HG03342 (cell line): ENCODE data around the gene CACNA1D.
"Not testable (repeated sequence)": the region's sequence is repeated elsewhere in the genome, so short reads cannot be mapped to it uniquely, and the experiment has no call there.

Experiments
- ATAC-seq: cut with Tn5 transposase; IDR thresholded peaks from one replicate; pipeline ENCODE4 v1.9.1; 2021; ENCODE audit warnings: mild to moderate bottlenecking, moderate library complexity; ENCODE audit not compliant: unreplicated experiment

Gene CACNA1D

DNA sequence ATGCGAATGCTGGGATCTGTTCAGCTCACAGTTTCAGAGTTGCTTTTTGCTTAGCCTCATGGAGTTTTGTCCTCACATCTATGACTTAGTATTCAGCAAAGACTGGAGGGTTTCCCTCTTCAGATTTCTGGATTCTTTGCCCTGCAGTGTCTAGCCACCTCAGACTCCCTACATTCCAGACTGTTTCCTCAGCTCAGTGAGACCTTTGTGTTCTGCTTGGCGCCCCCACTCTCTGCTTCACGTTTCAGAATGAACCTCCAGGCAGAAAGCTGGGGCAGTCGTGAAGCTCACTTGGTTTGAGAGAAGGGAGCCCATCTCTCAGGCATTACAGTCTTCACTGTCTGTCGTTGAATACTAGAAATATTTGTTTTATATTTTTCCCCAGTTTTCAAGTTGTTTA is 118.1 kb downstream of the CACNA1D start:
- ATAC-seq: no peak

DNA sequence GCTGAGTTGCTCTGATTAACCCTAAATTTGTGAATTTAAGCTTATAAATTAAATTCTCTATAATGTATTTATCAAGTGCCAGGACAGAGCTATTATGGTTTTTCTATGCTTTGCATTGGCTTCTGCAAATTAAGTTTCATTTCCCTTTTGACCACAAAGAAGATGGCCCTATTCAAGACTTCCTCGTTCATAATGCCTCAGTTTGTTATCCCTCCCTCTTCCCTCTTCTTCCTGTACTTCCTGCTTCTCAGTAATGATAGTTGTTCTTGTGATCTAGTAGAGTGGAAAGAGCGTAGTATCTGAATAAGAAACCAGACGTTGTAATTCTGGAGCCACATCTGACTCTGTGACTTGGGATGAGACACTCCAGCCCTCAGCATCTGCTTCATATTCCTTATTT is 118.7 kb downstream of the CACNA1D start:
- no peak for ATAC-seq

DNA sequence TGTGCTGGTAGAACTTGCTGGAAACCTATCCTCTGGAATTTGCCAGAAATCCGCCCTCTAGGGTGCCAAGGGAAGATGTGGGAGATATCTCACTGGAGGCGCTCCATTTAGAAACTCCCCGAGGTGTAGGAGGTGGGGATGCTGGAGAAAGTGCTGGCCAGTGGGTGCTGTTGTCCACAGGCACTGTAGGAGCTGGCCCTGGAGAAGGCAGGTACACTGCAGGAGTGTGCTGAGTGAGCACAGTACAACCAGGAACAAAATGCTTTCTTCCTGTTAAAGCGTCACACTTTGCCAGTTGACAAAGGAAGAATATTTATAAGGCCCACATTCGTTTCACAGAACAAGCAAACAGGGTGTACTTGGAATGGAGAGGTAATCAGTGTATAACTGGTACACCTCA is 119.9 kb downstream of the CACNA1D start:
- no peak for ATAC-seq

DNA sequence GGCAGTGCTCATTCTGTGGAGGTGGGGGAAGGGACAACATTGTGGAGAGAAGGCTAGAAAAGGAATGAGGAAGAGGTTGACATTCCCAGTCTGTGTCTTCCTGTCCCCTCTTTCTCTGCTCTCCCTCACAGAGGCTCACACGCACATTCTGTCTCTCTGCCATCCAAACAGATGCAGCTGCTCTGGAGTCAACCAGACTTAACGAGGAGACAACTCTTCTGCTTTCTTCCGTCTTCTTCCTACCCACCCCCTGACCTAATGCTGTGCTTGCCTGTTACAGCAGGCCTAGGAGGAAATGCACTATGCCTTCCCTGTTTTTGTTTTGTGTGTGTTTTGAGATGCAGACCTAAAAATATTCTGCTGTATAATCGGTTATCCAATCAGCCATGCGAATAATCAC is 121.9 kb downstream of the CACNA1D start:
- ATAC-seq: no peak

GRCh38 chr3:53616971-53617892 is 122.8 kb downstream of the CACNA1D start:
- ATAC-seq: no peak

- no peak for ATAC-seq
Measured at GRCh38 chr3:53617893-53618523, 123.6 kb downstream of the CACNA1D start.

GRCh38 chr3:53618524-53618906 is 124.1 kb downstream of the CACNA1D start:
- no peak for ATAC-seq

DNA sequence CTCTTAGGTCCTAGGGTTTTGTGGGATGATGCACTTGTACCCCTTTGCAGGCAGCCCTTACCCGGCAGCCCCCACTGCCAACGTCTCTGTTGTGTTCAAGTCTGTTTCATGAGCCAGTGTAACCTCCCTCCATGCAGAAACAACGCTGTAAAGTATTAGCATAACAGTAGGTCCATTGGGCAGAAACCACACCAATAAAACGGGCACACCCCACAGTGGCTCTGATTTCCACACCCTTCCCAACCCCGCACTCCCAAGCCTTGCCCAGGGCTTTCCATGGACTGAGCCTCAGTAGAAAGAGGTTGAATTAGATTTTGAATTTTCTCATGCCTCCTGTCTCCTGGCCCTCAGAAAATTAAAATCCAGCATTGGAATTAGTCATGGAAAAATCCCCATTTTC is 124.5 kb downstream of the CACNA1D start:
- ATAC-seq: no peak

- no peak for ATAC-seq
Measured at GRCh38 chr3:53624061-53624857, 129.8 kb downstream of the CACNA1D start.

DNA sequence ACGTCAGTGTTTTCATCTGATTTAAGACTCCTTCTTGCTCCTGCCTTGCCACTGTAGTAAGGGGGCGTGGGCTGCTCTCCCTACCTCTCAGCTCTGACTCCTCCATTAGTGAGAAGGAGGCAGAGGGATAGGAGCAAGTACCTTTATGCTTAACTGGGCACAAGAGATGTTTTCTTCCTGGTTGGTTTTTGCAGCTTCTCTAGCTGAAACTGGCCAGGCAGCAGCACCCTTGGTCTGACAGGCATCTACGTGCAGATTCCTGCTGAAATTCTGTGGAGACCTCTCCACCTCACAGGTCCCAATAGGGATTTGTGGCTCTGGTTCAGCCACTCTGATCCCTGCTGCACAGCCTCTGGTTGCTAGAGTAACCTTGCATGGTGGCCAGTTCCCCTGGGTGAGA is 132.5 kb downstream of the CACNA1D start:
- ATAC-seq: no peak

DNA sequence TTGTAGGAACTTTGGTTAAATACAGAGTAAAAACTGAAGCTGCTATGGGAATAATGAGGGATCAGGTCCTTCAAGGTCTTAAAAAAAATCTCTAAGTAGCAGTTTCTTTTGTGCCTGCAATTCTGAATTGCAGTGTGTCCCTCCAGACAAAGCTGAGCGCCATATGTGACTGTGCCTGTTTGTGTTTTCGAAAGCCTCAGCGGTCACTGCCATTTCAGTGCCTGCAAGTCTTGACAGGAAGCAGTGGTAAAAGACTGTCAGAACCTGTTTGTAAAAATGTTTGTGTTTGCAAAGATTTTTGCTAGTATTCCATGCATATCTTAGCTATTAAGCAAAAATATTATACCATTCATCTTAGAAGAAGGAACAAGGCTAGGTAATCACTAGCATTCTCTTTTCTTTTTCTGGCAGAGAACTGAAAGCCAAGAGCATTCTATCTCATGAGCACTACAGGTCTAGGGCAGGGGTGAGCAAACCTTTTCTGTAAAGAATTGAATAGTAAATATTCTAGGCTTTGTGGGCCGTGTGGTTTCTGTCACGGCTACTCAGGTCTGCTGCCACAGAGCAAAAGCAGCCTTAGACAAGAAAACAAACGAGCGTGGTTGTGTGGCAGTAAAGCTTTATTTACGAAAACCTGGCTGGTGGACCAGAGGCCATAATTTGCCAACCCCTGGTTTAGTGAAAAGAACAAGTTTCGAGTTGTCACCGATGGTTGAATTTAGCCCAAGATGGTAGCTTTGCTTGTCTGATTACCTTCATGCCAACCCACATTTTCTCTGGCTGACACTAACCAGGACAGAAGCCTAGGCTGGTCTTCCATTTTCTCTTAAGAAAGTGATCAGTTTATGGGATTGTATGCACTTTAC is 134.4 kb downstream of the CACNA1D start:
- ATAC-seq: no peak

DNA sequence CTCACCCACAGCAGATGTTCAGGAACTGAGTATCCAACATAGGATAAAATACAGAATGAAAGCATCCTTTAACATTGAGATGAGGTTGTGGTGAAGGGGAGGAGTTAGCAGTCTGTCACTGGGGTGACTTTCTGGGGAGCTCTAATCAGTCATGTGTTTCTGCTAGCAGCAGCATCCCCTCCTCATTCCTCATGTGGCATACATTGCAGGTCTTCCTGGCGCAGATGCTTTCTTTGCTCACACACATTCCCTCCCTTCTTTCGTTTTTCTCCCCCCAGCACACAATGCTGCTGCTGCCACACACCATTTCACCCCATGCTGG is 135.0 kb downstream of the CACNA1D start:
- no peak for ATAC-seq

GRCh38 chr3:53630547-53630946 is 136.1 kb downstream of the CACNA1D start:
- ATAC-seq: no peak

GRCh38 chr3:53633197-53633787 is 138.9 kb downstream of the CACNA1D start:
- no peak for ATAC-seq

GRCh38 chr3:53635041-53635440 is 140.6 kb downstream of the CACNA1D start:
- no peak for ATAC-seq

DNA sequence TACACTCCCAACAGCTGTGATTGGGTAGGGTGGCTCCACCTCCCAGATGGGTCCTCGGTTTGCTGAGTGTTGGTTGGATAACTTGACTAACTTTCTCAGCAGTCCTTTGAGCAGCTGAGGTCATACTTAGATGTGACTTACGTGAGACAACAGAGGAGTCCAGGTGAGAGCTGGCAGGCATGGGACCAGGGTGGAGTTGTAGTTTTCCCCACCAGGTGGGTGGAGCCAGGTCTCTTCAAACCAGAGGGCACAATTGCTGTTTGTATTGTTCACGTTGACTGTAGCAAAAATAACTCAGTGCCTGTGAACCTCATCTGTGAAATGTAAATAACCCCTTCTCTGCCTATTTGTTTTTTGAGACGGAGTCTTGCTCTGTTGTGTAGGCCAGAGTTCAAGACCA is 144.4 kb downstream of the CACNA1D start:
- ATAC-seq: not testable (repeated sequence)

DNA sequence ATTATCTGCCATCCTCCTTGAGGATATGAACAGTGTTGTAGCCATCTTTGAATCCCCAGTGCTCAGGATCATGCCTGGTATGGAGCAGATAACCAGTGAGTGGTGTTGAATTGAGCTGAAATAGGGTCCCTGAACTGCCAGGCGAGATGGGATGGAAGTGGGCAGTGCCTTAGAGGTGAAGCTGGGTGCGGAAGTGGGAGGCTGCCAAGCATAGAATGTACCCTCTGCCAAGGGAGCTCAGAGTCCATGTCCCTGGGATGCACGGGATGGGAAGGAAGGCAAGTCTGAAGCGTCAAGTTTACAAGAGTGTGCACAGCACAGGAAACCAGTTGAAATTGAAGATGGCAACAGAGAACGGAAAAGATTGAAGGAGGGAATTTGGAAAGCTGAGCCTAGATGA is 147.0 kb downstream of the CACNA1D start:
- ATAC-seq: no peak

DNA sequence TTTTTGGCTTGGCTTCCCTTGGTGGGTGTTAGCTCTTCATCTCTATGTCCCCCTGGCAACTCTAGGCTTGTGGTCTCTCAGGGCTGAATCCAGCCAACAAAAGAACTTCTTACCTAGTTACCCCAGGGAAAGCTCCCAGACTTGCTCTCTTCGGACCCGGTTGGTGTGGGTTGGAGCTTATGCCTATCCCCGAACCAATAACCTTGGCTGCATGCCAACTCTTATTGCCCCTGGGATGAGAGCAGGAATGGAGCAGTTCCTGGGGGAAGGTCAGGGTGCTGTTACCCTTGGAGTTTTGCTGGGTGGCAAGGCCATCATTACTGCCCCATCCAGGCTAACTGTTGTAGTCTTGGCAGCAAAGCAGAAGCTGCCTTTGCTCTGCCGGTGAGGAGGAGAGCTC is 147.8 kb downstream of the CACNA1D start:
- no peak for ATAC-seq

GRCh38 chr3:53643757-53644156 is 149.3 kb downstream of the CACNA1D start:
- no peak for ATAC-seq

DNA sequence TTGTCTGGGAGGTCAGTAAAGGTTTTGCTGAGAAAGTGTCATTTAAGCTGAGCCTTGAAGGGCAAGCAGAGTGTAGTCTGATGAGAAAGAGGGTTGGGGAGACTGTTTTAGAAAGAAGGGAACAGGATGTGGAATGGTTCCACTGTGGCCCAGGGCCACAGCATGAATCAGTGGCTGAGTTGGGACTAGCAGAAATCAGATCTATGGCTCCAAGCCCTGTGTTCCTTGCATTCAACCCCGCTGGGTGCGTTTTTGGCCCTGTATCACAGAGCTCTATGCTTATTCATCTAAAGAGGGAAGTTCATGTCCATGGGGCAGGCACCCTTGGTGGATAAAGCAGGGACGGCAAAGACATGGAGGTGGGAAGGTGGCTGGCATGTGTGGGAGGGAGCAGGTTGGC is 151.3 kb downstream of the CACNA1D start:
- no peak for ATAC-seq
